Measurements from ENCODE around the gene RPS6KA2.

The RPS6KA2 gene

GRCh38 chr6:166581091-166581511, 46.0 kb downstream of the RPS6KA2 start:
- no peak overlapping the region for H3K4me3 ChIP-seq (replicated peaks; ENCODE audit: insufficient read depth, low read length)
- DNase-seq (ENCODE audit: low read depth in 1 of 2, low spot score in 1 of 2) = no peak
- TF ChIP-seq POLR2AphosphoS5 (IDR thresholded peaks at IDR 0.05; ENCODE audit: low read depth) (no peak), SPI1 (IDR thresholded peaks at IDR 0.05; ENCODE audit: borderline replicate concordance, low read depth) (no peak), REST (IDR thresholded peaks at IDR 0.05; ENCODE audit: insufficient replicate concordance, low read depth) (no peak), GABPA (IDR thresholded peaks at IDR 0.05; ENCODE audit: low read depth) (no peak), CTCF (IDR thresholded peaks at IDR 0.05; ENCODE audit: insufficient read depth, low read length) (no peak)
- no peak overlapping the region for H3K27ac ChIP-seq (replicated peaks)
- H3K27me3 ChIP-seq (ENCODE audit: insufficient read depth, poor library complexity, severe bottlenecking) = no peaks in the 10 kb centered on the region

DNA sequence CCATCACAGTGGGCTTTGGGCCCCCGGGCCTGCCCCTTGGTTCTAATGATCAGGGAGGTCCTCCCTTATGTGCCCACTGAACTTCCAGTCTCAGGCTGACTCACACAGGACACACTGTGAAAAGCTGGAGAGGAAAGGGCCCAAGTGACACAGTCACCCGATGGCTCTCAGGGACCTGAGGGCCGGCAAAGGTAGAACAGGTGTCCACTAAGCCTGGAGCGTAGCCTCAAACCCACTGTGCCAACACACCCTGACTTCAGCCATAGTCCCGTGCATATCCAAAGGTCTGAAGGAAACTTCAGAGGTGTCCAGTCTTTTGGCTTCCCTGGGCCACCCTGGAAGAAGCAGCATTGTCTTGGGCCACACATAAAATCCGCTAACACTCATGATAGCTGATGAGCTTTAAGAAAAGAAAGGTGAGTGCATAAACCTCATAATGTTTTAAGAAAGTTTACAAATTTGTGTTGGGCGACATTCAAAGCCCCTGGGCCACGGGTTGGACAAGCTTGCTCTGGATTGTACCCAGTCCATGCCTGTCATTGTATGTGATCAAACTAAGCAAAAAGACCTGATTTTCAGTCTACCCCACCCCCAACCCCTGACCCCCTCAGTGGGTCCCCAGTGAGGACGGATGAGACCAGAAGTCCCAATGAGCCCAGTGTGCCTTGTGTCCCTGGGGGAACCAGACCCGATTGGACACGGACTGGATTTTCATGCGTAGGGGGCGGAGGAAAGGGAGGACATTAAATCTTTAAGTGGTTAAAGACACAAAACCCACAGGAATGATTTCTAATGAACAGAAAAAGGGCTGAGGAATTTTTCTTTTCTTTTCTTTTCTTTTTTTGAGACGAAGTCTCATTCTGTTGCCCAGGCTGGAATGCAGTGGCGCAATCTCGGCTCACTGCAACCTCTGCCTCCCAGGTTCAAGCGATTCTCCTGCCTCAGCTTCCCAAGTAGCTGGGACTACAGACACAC, 46.7 kb downstream of the RPS6KA2 start:
- H3K4me3 ChIP-seq (replicated peaks; ENCODE audit: insufficient read depth, low read length) = no peak overlapping the region
- no peaks in the 10 kb centered on the region for H3K27me3 ChIP-seq (ENCODE audit: insufficient read depth, poor library complexity, severe bottlenecking)
- no peak for TF ChIP-seq REST (IDR thresholded peaks at IDR 0.05; ENCODE audit: insufficient replicate concordance, low read depth)
- no peak for TF ChIP-seq SPI1 (IDR thresholded peaks at IDR 0.05; ENCODE audit: borderline replicate concordance, low read depth)
- no peak for TF ChIP-seq POLR2AphosphoS5 (IDR thresholded peaks at IDR 0.05; ENCODE audit: low read depth)
- no peak for TF ChIP-seq GABPA (IDR thresholded peaks at IDR 0.05; ENCODE audit: low read depth)
- no peak for TF ChIP-seq CTCF (IDR thresholded peaks at IDR 0.05; ENCODE audit: insufficient read depth, low read length)
- no peak overlapping the region for H3K27ac ChIP-seq (replicated peaks)
- DNase-seq (ENCODE audit: low read depth in 1 of 2, low spot score in 1 of 2) = no peak

DNA sequence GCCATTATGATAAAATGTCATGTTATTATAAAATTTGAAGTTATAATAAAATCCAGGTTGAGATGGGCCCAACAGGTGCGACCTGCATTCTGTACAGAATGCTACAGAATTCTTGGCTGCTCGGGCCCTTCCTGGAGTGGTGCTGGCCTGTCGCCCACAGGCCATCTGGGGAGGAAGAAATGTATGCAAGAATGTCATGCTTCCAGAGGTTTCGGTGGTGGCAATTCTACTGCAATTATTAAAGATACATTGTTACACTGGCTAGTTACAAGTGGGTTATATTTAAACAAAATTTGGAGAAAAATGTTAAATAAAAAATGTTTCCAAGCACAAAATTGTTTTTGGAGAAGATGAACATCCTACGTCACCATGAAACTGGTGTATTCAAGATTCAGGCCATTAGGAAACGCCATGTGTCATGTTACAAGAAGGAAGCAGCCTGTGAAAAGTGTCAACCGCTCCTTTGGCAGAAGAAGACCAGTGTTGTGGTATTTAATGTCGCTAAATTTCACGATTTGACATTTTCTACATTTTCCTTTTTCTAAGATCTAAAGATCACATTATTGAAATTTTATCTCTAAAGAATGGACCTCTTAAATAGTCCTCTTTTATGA, 47.7 kb downstream of the RPS6KA2 start:
- Histone ChIP-seq H3K27me3 (ENCODE audit: insufficient read depth, poor library complexity, severe bottlenecking) (no peaks in the 10 kb centered on the region), H3K4me3 (replicated peaks; ENCODE audit: insufficient read depth, low read length) (no peak overlapping the region), H3K27ac (replicated peaks) (no peak overlapping the region)
- TF ChIP-seq POLR2AphosphoS5 (IDR thresholded peaks at IDR 0.05; ENCODE audit: low read depth) (no peak), SPI1 (IDR thresholded peaks at IDR 0.05; ENCODE audit: borderline replicate concordance, low read depth) (no peak), REST (IDR thresholded peaks at IDR 0.05; ENCODE audit: insufficient replicate concordance, low read depth) (no peak), CTCF (IDR thresholded peaks at IDR 0.05; ENCODE audit: insufficient read depth, low read length) (no peak), GABPA (IDR thresholded peaks at IDR 0.05; ENCODE audit: low read depth) (no peak)
- no peak for DNase-seq (ENCODE audit: low read depth in 1 of 2, low spot score in 1 of 2)

All from HL-60 (cell line).